Measurements from ENCODE around the gene RGS6.

RGS6 gene

DNA sequence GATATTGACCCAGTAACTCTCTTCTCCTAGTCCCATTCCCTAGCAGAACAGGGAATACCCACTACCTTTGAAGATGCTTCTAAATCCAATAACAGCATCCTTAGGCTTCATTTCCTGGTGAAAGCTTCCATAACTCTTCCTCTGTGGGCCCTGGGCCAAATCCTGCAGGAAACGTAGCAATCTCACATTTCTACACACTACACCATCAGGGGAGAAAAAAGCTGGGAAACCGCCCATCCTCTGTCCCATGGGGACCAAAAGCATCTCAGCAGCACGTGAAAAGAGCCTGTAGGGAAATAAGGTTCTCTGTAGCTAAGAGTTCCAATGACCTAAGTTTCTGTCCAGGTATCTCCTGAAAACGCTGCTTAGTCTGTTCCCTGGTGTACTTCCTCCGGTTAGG lies 621.4 kb downstream of the RGS6 start:
- TF ChIP-seq, protein P1, sequence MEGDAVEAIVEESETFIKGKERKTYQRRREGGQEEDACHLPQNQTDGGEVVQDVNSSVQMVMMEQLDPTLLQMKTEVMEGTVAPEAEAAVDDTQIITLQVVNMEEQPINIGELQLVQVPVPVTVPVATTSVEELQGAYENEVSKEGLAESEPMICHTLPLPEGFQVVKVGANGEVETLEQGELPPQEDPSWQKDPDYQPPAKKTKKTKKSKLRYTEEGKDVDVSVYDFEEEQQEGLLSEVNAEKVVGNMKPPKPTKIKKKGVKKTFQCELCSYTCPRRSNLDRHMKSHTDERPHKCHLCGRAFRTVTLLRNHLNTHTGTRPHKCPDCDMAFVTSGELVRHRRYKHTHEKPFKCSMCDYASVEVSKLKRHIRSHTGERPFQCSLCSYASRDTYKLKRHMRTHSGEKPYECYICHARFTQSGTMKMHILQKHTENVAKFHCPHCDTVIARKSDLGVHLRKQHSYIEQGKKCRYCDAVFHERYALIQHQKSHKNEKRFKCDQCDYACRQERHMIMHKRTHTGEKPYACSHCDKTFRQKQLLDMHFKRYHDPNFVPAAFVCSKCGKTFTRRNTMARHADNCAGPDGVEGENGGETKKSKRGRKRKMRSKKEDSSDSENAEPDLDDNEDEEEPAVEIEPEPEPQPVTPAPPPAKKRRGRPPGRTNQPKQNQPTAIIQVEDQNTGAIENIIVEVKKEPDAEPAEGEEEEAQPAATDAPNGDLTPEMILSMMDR (IDR thresholded peaks at IDR 0.05; ENCODE audit: low read depth, low read length), result no peak
- H3K4me3 ChIP-seq (replicated peaks in 1 of 2; ENCODE audit: low read depth in 2 of 2, low read length in 2 of 2), result no peak overlapping the region
- peak in 1 of 2 donors; percentile 52 for DNase-seq (ENCODE audit: low read depth in 2 of 2)

DNA sequence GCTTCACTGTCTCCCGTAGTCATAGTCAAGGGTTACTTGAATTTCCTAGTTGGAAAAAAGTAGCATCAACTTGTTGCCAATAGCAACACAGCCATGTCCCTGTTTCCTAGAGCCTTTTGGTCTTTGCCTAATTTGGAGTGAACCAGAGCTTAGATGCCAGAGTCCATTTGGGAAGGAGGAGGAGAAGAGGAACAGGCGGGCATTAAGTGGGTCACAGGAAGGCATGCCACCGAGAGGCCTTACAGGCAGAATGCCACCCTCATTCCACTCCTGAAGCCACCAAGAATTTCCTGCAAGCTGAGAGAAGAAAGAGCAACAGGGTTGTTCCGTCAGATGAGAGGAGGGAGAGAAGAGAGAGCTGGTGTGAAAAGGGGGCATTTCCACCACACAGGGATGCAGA lies 622.2 kb downstream of the RGS6 start:
- DNase-seq (ENCODE audit: low read depth in 2 of 2), result no peak
- H3K4me3 ChIP-seq (replicated peaks in 1 of 2; ENCODE audit: low read depth in 2 of 2, low read length in 2 of 2), result no peak overlapping the region
- TF ChIP-seq, protein P1 (IDR thresholded peaks at IDR 0.05; ENCODE audit: low read depth, low read length), result no peak

DNA sequence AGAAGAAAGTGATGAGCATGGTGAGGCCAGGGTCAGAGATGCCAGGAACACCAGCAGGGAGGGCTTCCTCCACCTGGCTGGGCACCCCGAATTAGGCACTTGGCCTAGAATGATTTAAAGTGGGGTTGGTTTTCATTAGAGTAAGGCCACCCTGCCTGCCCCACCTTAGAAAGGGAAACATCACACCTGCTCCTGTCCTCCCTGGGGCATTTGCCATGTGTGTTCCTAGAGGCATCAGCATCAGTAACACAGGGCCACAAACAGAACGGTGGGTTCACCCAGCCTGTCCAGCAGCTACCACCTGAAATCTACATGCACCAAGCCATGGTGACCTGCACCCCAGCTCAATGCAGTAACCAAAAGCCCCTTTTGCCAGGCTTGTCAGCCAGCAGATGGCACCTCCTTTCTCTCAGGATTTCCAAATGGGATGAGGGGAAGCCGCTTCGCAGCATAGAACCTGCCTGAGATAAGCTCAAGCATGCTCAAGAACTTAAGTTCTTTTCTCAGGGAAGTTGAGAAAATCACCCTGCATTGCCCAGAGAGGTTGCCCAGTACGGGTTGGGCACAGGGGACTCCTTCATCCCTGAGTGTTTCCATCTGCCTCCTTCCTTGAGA lies 622.9 kb downstream of the RGS6 start:
- no peak overlapping the region for H3K4me3 ChIP-seq (replicated peaks in 1 of 2; ENCODE audit: low read depth in 2 of 2, low read length in 2 of 2)
- TF ChIP-seq, protein P1 (IDR thresholded peaks at IDR 0.05; ENCODE audit: low read depth, low read length), result no peak
- DNase-seq (ENCODE audit: low read depth in 2 of 2), result no peak

DNA sequence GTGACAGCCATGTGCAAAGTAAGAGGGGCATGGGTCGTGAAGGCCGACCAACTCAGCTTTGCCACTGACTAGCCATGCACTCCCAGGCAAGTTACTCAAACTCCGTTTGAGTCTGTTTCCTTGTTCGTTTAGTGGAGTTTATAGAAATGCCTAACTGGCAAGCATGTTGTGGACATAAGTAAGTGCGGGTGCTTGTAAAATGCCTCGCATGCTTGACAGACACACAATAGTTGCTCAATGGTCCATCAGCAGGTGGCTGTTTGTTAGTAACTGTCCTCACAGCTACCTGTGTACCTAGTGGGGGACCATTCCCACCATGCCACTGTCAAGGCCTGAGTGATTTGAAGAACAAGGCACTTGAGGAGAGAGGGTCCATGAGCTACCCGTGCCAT lies 623.4 kb downstream of the RGS6 start:
- H3K4me3 ChIP-seq (replicated peaks in 1 of 2; ENCODE audit: low read depth in 2 of 2, low read length in 2 of 2), result no peak overlapping the region
- TF ChIP-seq, protein P1 (IDR thresholded peaks at IDR 0.05; ENCODE audit: low read depth, low read length), result no peak
- DNase-seq (ENCODE audit: low read depth in 2 of 2), result no peak

DNA sequence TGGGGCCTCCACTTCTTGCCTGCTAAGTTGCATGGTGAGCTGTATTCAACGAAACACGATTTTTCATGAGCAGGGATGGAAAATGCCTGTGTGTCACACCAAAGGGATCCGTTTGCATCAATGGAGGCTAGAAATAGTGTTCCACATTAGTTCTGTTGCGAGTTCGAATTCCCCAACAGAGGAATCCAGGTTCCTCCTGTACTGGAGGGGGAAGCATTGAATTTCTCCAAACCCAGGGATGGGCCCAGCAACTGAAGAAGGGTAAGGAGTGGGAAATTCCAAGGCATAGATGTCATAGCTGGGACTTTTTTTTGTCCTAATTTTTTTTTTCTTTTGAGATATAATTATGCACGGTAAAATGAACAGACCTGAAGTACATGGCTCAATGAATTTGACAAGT lies 625.4 kb downstream of the RGS6 start:
- no peak overlapping the region for H3K4me3 ChIP-seq (replicated peaks in 1 of 2; ENCODE audit: low read depth in 2 of 2, low read length in 2 of 2)
- TF ChIP-seq, protein P1 (IDR thresholded peaks at IDR 0.05; ENCODE audit: low read depth, low read length), result no peak
- DNase-seq (ENCODE audit: low read depth in 2 of 2), result no peak

DNA sequence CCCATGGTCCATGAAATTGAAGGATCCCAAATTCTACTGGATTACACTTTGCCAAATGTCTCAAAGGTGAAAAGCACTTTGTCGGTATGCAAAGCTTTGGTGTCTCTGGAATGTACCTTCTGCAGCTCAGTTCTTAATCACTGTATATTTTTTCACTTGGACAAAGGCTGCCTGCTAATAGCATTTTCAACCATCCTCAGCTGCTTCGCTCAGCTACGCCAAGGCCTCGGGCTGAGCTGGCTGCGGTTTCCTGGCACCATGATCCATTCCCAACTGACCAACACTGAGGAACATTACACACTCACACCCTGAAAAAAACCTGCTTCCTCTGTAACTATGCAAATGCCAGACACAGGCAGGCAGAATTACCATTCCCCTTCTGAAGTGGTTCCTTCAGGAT lies 626.5 kb downstream of the RGS6 start:
- TF ChIP-seq, protein P1 (IDR thresholded peaks at IDR 0.05; ENCODE audit: low read depth, low read length), result no peak
- no peak overlapping the region for H3K4me3 ChIP-seq (replicated peaks in 1 of 2; ENCODE audit: low read depth in 2 of 2, low read length in 2 of 2)
- peak; percentile 41 to 67 for DNase-seq (ENCODE audit: low read depth in 2 of 2)

DNA sequence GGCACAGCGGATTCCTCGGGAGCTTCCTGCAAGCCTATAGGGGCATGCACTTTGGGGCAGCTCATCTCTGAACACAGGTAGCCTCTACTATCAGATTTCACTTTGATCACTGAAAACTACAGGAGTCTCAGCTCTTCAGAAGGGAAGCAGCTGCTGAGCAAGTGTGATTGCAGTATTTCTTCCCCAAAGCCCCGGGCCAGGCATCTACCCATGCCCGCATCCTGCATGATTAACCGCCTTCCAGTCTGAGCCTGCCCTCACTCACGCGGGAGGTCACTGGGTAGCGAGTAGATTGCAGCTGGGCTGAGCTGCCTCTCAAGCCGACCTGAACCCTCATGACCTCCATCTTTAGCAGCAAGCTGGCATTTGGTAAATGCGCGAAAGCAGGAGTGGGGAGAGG lies 627.0 kb downstream of the RGS6 start:
- H3K4me3 ChIP-seq (replicated peaks in 1 of 2; ENCODE audit: low read depth in 2 of 2, low read length in 2 of 2), result no peak overlapping the region
- peak in 1 of 2 donors; percentile 24 for DNase-seq (ENCODE audit: low read depth in 2 of 2)
- TF ChIP-seq, protein P1 (IDR thresholded peaks at IDR 0.05; ENCODE audit: low read depth, low read length), result no peak
